22Rv1 (cell line): Measurements from ENCODE around the gene PCSK5.

Experiments used
- CTCF ChIP-seq: fragments of 450-650 bp; IDR thresholded peaks from 2 replicates; pipeline ENCODE4 v1.5.1; 2017; ENCODE audit warnings: mild to moderate bottlenecking
- ZFX ChIP-seq: fragments of 450-650 bp; IDR thresholded peaks from 2 replicates; pipeline ENCODE4 v1.6.1; 2017; ENCODE audit warnings: antibody characterized with exemption, borderline replicate concordance

- TF ChIP-seq CTCF: no peak
- no peak for TF ChIP-seq ZFX
Observed at GRCh38 chr9:75953218-75953617, 62.7 kb downstream of the PCSK5 start.
